ENCODE data around the gene PNMA6E. TPM values are rescaled to one million over a fixed set of nuclear protein-coding genes. Genes with fewer than 3 reads are reported as not detected.

Gene PNMA6E
- total and polyA plus RNA-seq, 12 donors = 0.07 to 0.27 (median 0.16) TPM; not detected in 5

- intact Hi-C loops (cut with DNase I) = no loop called here
- no peak overlapping the region for H3K27ac ChIP-seq
- H3K4me3 ChIP-seq = no peak overlapping the region
- no peaks in the 10 kb centered on the region for H3K4me1 ChIP-seq (replicated peaks in 1 of 2)
- no peak for DNase-seq
- H3K9me3 ChIP-seq (replicated peaks in 1 of 3) = no peaks in the 10 kb centered on the region
- no peak for TF ChIP-seq POLR2A (IDR thresholded peaks at IDR 0.05)
- TF ChIP-seq CTCF (IDR thresholded peaks at IDR 0.05) = no peak
- H3K36me3 ChIP-seq (replicated peaks in 1 of 2) = no peaks in the 10 kb centered on the region
- H3K27me3 ChIP-seq = no peaks in the 10 kb centered on the region
- WGBS, 4 donors = 83 to 91% (median 88%) methylated on average over 7 to 15 of the region's 15 CpGs
These were observed 48.4 kb upstream of the PNMA6E start for GRCh38 chrX:153449368-153450113.

GRCh38 chrX:153448556-153449367 is 47.6 kb upstream of the PNMA6E start:
- WGBS, 4 donors = 79 to 97% (median 93%) methylated on average over 4 to 21 of the region's 21 CpGs

GRCh38 chrX:153447581-153447960 is 46.4 kb upstream of the PNMA6E start:
- no peaks in the 10 kb centered on the region for H3K27me3 ChIP-seq
- H3K4me1 ChIP-seq (replicated peaks in 1 of 2) = no peaks in the 10 kb centered on the region
- intact Hi-C loops (cut with DNase I) = no loop called here
- no peak overlapping the region for H3K4me3 ChIP-seq
- DNase-seq = no peak
- 88 to 94% (median 90%) methylated on average over 6 to 8 of the region's 8 CpGs for WGBS, 4 donors
- no peak overlapping the region for H3K27ac ChIP-seq
- no peaks in the 10 kb centered on the region for H3K9me3 ChIP-seq (replicated peaks in 1 of 3)
- TF ChIP-seq POLR2A (IDR thresholded peaks at IDR 0.05) (no peak), CTCF (IDR thresholded peaks at IDR 0.05) (no peak)
- H3K36me3 ChIP-seq (replicated peaks in 1 of 2) = no peaks in the 10 kb centered on the region

More at GRCh38 chrX:153448556-153449367, 47.6 kb upstream of the PNMA6E start:
- no peak overlapping the region for H3K27ac ChIP-seq
- TF ChIP-seq POLR2A (IDR thresholded peaks at IDR 0.05) = no peak
- TF ChIP-seq CTCF (IDR thresholded peaks at IDR 0.05) = no peak
- no peaks in the 10 kb centered on the region for H3K36me3 ChIP-seq (replicated peaks in 1 of 2)
- H3K4me3 ChIP-seq = no peak overlapping the region
- intact Hi-C loops (cut with DNase I) = no loop called here
- no peaks in the 10 kb centered on the region for H3K9me3 ChIP-seq (replicated peaks in 1 of 3)
- no peaks in the 10 kb centered on the region for H3K4me1 ChIP-seq (replicated peaks in 1 of 2)
- no peak for DNase-seq
- no peaks in the 10 kb centered on the region for H3K27me3 ChIP-seq

- intact Hi-C loops (cut with DNase I) = no loop called here
- H3K36me3 ChIP-seq (replicated peaks in 1 of 2) = no peaks in the 10 kb centered on the region
- no peak overlapping the region for H3K4me3 ChIP-seq
- no peaks in the 10 kb centered on the region for H3K4me1 ChIP-seq (replicated peaks in 1 of 2)
- WGBS, 4 donors = 86 to 96% (median 93%) methylated on average over 8 to 17 of the region's 17 CpGs
- H3K27ac ChIP-seq = no peak overlapping the region
- no peak for DNase-seq
- no peak for TF ChIP-seq POLR2A (IDR thresholded peaks at IDR 0.05)
- H3K9me3 ChIP-seq (replicated peaks in 1 of 3) = no peaks in the 10 kb centered on the region
- H3K27me3 ChIP-seq = no peaks in the 10 kb centered on the region
These were observed 45.9 kb upstream of the PNMA6E start for GRCh38 chrX:153446950-153447580.

Data from adrenal gland (tissue), 12 donors.